Left renal cortex interstitium (tissue), 4 donors: ENCODE data around the gene CRAMP1. TPM values are rescaled to one million over a fixed set of nuclear protein-coding genes. Genes with fewer than 3 reads are reported as not detected.

ENCODE experiments used
- DNase-seq, 4 donors: peaks; one replicate each; pipeline ENCODE4 v3.0.0-alpha.2; 2013; ENCODE audit warnings: low read depth in 4 of 4, low spot score in 2 of 4, missing footprints in 1 of 4
- polyA plus RNA-seq, 4 donors: library from polyadenylated mRNA; unstranded; fragments of 120-200 nt; gene quantifications; one replicate each; pipeline ENCODE4 v1.2.1, GENCODE V29; 2013; ENCODE audit not compliant: insufficient read length in 4 of 4

The CRAMP1 gene
- polyA plus RNA-seq, 4 donors = 15.6 to 31.4 (median 23.4) TPM

GRCh38 chr16:1632638-1632970 lies 20.4 kb downstream of the CRAMP1 start:
- DNase-seq = no peak

- DNase-seq = no peak
Measured at GRCh38 chr16:1633310-1633709, 21.1 kb downstream of the CRAMP1 start.

- no peak for DNase-seq
Measured at GRCh38 chr16:1634541-1634940, 22.4 kb downstream of the CRAMP1 start.

- DNase-seq = no peak
Measured at GRCh38 chr16:1635070-1635469, 22.9 kb downstream of the CRAMP1 start.

- no peak for DNase-seq
Measured at GRCh38 chr16:1637526-1637925, 25.4 kb downstream of the CRAMP1 start.

- DNase-seq = no peak
Measured at GRCh38 chr16:1638757-1639156, 26.6 kb downstream of the CRAMP1 start.

- DNase-seq = no peak
Measured at GRCh38 chr16:1639282-1639681, 27.1 kb downstream of the CRAMP1 start.

GRCh38 chr16:1639860-1640259 lies 27.7 kb downstream of the CRAMP1 start:
- no peak for DNase-seq

- DNase-seq = no peak
Measured at GRCh38 chr16:1640261-1640941, 28.2 kb downstream of the CRAMP1 start.

GRCh38 chr16:1641261-1641660 lies 29.1 kb downstream of the CRAMP1 start:
- no peak for DNase-seq

GRCh38 chr16:1642148-1642547 lies 30.0 kb downstream of the CRAMP1 start:
- DNase-seq = no peak

- no peak for DNase-seq
Measured at GRCh38 chr16:1642753-1643152, 30.6 kb downstream of the CRAMP1 start.

GRCh38 chr16:1643521-1643920 lies 31.4 kb downstream of the CRAMP1 start:
- DNase-seq = no peak

- no peak for DNase-seq
Measured at GRCh38 chr16:1645914-1646525, 33.9 kb downstream of the CRAMP1 start.

- no peak for DNase-seq
Measured at GRCh38 chr16:1647856-1648255, 35.7 kb downstream of the CRAMP1 start.

- no peak for DNase-seq
Measured at GRCh38 chr16:1650131-1650530, 38.0 kb downstream of the CRAMP1 start.

GRCh38 chr16:1651094-1651973 lies 39.2 kb downstream of the CRAMP1 start:
- DNase-seq = peak in 1 of 4 donors; percentile 3

- DNase-seq = no peak
Measured at GRCh38 chr16:1651974-1652312, 39.8 kb downstream of the CRAMP1 start.

- no peak for DNase-seq
Measured at GRCh38 chr16:1653023-1653422, 40.9 kb downstream of the CRAMP1 start.

- DNase-seq = no peak
Measured at GRCh38 chr16:1654505-1655268, 42.5 kb downstream of the CRAMP1 start.

GRCh38 chr16:1655269-1655807 lies 43.2 kb downstream of the CRAMP1 start:
- DNase-seq = no peak
